PFSK-1 (cell line): Measurements from ENCODE around the gene GRB10.

Experiments used
- FOXP2 ChIP-seq: optimal IDR thresholded peaks from 2 replicates; pipeline ENCODE3; 2011; ENCODE audit warnings: borderline replicate concordance, control low read depth, inconsistent platforms; ENCODE audit not compliant: insufficient read depth; ENCODE audit errors: extremely low read length, extremely low read depth
- POLR2AphosphoS5 ChIP-seq: IDR thresholded peaks from 2 replicates; pipeline ENCODE4 v1.6.1; 2012; ENCODE audit warnings: low read depth, mild to moderate bottlenecking, control low read depth, low read length, moderate library complexity
- SIN3A ChIP-seq: IDR thresholded peaks from 2 replicates; pipeline ENCODE4 v1.6.1; 2012; ENCODE audit warnings: mild to moderate bottlenecking, low read length, moderate library complexity, borderline replicate concordance; ENCODE audit not compliant: insufficient read depth
- TAF1 ChIP-seq: IDR thresholded peaks from 2 replicates; pipeline ENCODE4 v1.6.1; 2012; ENCODE audit warnings: low read length, control low read depth, borderline replicate concordance; ENCODE audit not compliant: insufficient read depth
- TF ChIP-seq, protein P1 (sequence below), 2 experiments: IDR thresholded peaks; 2 replicates each; pipeline versions ENCODE4 v1.6.1 to v1.8.0; 2011 to 2012; ENCODE audit warnings: low read depth in 2 of 2, low read length in 2 of 2, control low read depth in 1 of 2, inconsistent platforms in 1 of 2, mild to moderate bottlenecking in 1 of 2, moderate library complexity in 1 of 2; ENCODE audit not compliant: insufficient read depth in 1 of 2

Gene GRB10

GRCh38 chr7:50653981-50654425 lies 128.7 kb downstream of the GRB10 start:
- TF ChIP-seq, protein P1, sequence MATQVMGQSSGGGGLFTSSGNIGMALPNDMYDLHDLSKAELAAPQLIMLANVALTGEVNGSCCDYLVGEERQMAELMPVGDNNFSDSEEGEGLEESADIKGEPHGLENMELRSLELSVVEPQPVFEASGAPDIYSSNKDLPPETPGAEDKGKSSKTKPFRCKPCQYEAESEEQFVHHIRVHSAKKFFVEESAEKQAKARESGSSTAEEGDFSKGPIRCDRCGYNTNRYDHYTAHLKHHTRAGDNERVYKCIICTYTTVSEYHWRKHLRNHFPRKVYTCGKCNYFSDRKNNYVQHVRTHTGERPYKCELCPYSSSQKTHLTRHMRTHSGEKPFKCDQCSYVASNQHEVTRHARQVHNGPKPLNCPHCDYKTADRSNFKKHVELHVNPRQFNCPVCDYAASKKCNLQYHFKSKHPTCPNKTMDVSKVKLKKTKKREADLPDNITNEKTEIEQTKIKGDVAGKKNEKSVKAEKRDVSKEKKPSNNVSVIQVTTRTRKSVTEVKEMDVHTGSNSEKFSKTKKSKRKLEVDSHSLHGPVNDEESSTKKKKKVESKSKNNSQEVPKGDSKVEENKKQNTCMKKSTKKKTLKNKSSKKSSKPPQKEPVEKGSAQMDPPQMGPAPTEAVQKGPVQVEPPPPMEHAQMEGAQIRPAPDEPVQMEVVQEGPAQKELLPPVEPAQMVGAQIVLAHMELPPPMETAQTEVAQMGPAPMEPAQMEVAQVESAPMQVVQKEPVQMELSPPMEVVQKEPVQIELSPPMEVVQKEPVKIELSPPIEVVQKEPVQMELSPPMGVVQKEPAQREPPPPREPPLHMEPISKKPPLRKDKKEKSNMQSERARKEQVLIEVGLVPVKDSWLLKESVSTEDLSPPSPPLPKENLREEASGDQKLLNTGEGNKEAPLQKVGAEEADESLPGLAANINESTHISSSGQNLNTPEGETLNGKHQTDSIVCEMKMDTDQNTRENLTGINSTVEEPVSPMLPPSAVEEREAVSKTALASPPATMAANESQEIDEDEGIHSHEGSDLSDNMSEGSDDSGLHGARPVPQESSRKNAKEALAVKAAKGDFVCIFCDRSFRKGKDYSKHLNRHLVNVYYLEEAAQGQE (IDR thresholded peaks at IDR 0.05; ENCODE audit: insufficient read depth in 1 of 2, low read depth in 2 of 2, low read length in 2 of 2): no peak
- TF ChIP-seq TAF1 (no peak), SIN3A (no peak), FOXP2 (no peak), POLR2AphosphoS5 (no peak)

DNA sequence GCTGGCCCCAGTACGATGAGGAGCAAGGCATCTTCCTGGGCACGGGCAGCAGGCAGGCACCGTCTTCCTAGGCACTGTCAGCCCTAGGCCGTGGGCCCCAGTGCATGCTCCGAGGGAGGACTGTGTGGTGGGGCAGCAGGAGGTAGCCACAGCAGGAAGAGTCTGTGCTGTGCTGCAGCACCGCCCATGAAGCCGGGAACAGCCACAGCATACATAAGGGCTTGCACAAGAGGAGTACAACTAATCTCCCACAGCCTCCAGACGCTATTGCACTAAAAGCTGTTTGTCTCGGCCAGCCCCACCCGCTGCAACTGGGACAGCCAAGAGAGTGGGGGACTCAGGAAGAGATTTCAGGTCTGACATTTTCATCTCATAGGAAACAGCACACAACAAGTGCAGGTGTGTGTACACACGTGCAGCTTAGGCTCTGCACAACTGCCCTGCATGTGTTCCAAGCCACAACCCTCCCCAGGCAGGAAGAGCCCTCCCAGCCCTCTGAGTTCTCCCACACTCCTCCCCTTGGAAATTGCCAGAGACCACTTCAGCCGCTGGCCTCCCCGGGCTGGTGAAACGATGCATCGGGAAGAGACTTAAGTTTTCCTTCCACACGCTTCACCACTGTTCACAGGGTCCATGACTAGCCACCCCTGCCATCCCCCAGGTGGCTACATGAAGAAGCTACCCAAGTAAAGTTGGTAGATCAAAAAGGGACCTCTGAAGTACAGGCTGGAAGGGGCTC lies 129.4 kb downstream of the GRB10 start:
- TF ChIP-seq SIN3A (no peak), TAF1 (no peak), POLR2AphosphoS5 (no peak), FOXP2 (no peak)
- TF ChIP-seq, protein P1 (IDR thresholded peaks at IDR 0.05; ENCODE audit: insufficient read depth in 1 of 2, low read depth in 2 of 2, low read length in 2 of 2): no peak

- TF ChIP-seq FOXP2: no peak
- no peak for TF ChIP-seq TAF1
- TF ChIP-seq SIN3A: no peak
- no peak for TF ChIP-seq POLR2AphosphoS5
Measured at GRCh38 chr7:50652400-50653125, 130.1 kb downstream of the GRB10 start.

GRCh38 chr7:50651271-50651989 lies 131.3 kb downstream of the GRB10 start:
- TF ChIP-seq, protein P1 (IDR thresholded peaks at IDR 0.05; ENCODE audit: insufficient read depth in 1 of 2, low read depth in 2 of 2, low read length in 2 of 2): no peak
- no peak for TF ChIP-seq POLR2AphosphoS5
- no peak for TF ChIP-seq SIN3A
- TF ChIP-seq TAF1: no peak
- no peak for TF ChIP-seq FOXP2

DNA sequence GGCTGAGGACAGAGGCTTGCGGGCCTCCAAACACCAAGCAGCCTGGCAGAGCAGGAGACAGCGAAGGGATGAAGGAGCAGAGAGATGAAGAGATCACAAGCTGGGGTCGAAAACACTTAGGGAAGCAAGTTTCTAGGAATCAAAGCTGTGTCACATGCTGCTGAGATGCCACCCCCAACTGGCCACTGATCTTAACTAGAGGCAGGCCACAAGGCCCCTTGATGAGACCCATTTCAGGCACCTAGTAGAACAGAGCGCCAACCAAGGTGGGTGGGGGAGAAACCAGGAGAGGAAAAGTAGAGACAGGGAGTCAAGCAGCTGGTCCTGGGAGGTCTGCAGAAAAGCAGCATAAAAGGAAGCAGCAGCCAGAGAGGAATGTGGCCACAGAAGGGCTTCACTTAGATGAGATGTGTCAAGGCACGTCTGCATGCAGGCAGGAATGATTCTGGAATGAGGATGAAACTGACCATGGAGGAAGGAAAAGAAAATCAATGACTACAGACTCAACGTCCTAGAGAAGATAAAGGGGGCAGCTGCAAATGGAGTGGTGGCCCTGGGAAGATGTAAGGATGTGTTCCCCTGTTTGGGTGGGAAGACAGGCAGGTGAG lies 132.5 kb downstream of the GRB10 start:
- TF ChIP-seq FOXP2 (no peak), TAF1 (no peak)
